GM19238 (cell line): Measurements from ENCODE around the gene COL4A1.

Experiments used
- DNase-seq: peaks from one replicate; pipeline ENCODE4 v3.0.0; 2011; ENCODE audit warnings: low spot score; ENCODE audit not compliant: insufficient read length

Gene COL4A1

GRCh38 chr13:110309661-110310524 is 2.9 kb upstream of the COL4A1 start:
- DNase-seq = no peak

- no peak for DNase-seq
Observed at GRCh38 chr13:110308656-110309359, 1.9 kb upstream of the COL4A1 start.

GRCh38 chr13:110307767-110308655 is 1.1 kb upstream of the COL4A1 start:
- DNase-seq = no peak

- DNase-seq = no peak
Observed at GRCh38 chr13:110306340-110306959, 507 bp downstream of the COL4A1 start.

GRCh38 chr13:110305949-110306339 is 1.0 kb downstream of the COL4A1 start:
- no peak for DNase-seq

GRCh38 chr13:110305544-110305943 is 1.4 kb downstream of the COL4A1 start:
- DNase-seq = no peak

GRCh38 chr13:110305001-110305400 is 2.0 kb downstream of the COL4A1 start:
- no peak for DNase-seq

GRCh38 chr13:110304256-110304655 is 2.7 kb downstream of the COL4A1 start:
- no peak for DNase-seq

- DNase-seq = no peak
Observed at GRCh38 chr13:110303644-110304043, 3.3 kb downstream of the COL4A1 start.

GRCh38 chr13:110302997-110303396 is 4.0 kb downstream of the COL4A1 start:
- DNase-seq = no peak

GRCh38 chr13:110301606-110302553 is 5.1 kb downstream of the COL4A1 start:
- no peak for DNase-seq

- DNase-seq = no peak
Observed at GRCh38 chr13:110301083-110301482, 5.9 kb downstream of the COL4A1 start.

GRCh38 chr13:110300090-110300815 is 6.7 kb downstream of the COL4A1 start:
- DNase-seq = no peak

GRCh38 chr13:110299283-110299840 is 7.6 kb downstream of the COL4A1 start:
- no peak for DNase-seq

- no peak for DNase-seq
Observed at GRCh38 chr13:110298505-110299282, 8.3 kb downstream of the COL4A1 start.

GRCh38 chr13:110297766-110298504 is 9.0 kb downstream of the COL4A1 start:
- DNase-seq = no peak

GRCh38 chr13:110297011-110297410 is 9.9 kb downstream of the COL4A1 start:
- DNase-seq = no peak

GRCh38 chr13:110294622-110295021 is 12.3 kb downstream of the COL4A1 start:
- no peak for DNase-seq
